Gastrocnemius medialis (tissue), 4 donors: Measurements from ENCODE around the gene H2AZ1. TPM values are rescaled to one million over a fixed set of nuclear protein-coding genes. Genes with fewer than 3 reads are reported as not detected.

ENCODE experiments used
- ATAC-seq, 2 donors: fragments of 150-250 bp; one replicate each; pipeline ENCODE4 v1.9.1; 2016
- DNase-seq, 2 donors: peaks; one replicate each; pipeline ENCODE4 v3.0.0-alpha.2; 2019
- H3K27ac ChIP-seq, 4 donors: fragments of 200-600 bp; sonication (generic); 1 replicate in 1 of 4; 2 replicates in 3 of 4; pipeline ENCODE4 v1.5.1; 2016 to 2018; ENCODE audit warnings: mild to moderate bottlenecking in 2 of 4, moderate library complexity in 1 of 4
- H3K27me3 ChIP-seq, 3 donors: fragments of 200-600 bp; sonication (generic) in 2 of 3; 1 replicate in 1 of 3; 2 replicates in 2 of 3; pipeline versions ENCODE4 v1.5.1 to v1.6.0; 2016 to 2019; ENCODE audit warnings: mild to moderate bottlenecking in 1 of 3, moderate library complexity in 1 of 3
- H3K36me3 ChIP-seq, 2 donors: fragments of 200-600 bp; sonication (generic) in 1 of 2; one replicate each; pipeline ENCODE4 v1.5.1; 2017 to 2018
- H3K4me1 ChIP-seq, 2 donors: fragments of 200-600 bp; sonication (generic) in 1 of 2; one replicate each; pipeline ENCODE4 v1.5.1; 2016 to 2017; ENCODE audit warnings: mild to moderate bottlenecking in 2 of 2
- H3K4me3 ChIP-seq, 4 donors: fragments of 200-600 bp; sonication (generic) in 3 of 4; 1 replicate in 1 of 4; 2 replicates in 3 of 4; pipeline ENCODE4 v1.5.1; 2016 to 2019; ENCODE audit warnings: mild to moderate bottlenecking in 2 of 4
- H3K9me3 ChIP-seq, 3 donors: fragments of 200-600 bp; sonication (generic) in 2 of 3; 1 replicate in 1 of 3; 2 replicates in 2 of 3; pipeline ENCODE4 v1.5.1; 2016 to 2019
- POLR2A ChIP-seq, 2 donors: fragments of 450-650 bp; IDR thresholded peaks; one replicate each; pipeline ENCODE4 v1.6.1; 2017; ENCODE audit warnings: antibody characterized with exemption in 2 of 2, mild to moderate bottlenecking in 2 of 2, moderate library complexity in 2 of 2
- in situ Hi-C, 4 donors: fragments of 200-750 bp; cut with MboI; loops; one replicate each; pipeline versions ENCODE4 v1.15.0 to v1.8.0; 2017; ENCODE audit warnings: low sequenced_read_pairs in 4 of 4
- intact Hi-C: fragments of 100-400 bp; cut with DNase I; formaldehyde crosslinking; loops from one replicate; pipeline ENCODE4 v1.15.1; 2023; ENCODE audit warnings: low total_unique reads
- total RNA-seq, 4 donors: library from RNA; depleted of rRNA; stranded (reverse); fragments of >200 nt; gene quantifications; one replicate each; pipeline versions ENCODE4 v1.1.0 to v1.2.3, GENCODE V29; 2016
- TF ChIP-seq, protein P1 (sequence below), 5 experiments: fragments of 450-650 bp in 3 of 5; fragments of 200-600 bp in 2 of 5; sonication (generic) in 2 of 5; IDR thresholded peaks in 4 of 5; conservative IDR thresholded peaks in 1 of 5; 1 replicate in 4 of 5; 2 replicates in 1 of 5; pipeline ENCODE4 v1.5.1; 2016 to 2019; ENCODE audit warnings: antibody characterized with exemption in 5 of 5, mild to moderate bottlenecking in 3 of 5, moderate library complexity in 3 of 5

H2AZ1 gene
- total RNA-seq, 4 donors from 2014 or later = 176 to 316 (median 193) TPM

DNA sequence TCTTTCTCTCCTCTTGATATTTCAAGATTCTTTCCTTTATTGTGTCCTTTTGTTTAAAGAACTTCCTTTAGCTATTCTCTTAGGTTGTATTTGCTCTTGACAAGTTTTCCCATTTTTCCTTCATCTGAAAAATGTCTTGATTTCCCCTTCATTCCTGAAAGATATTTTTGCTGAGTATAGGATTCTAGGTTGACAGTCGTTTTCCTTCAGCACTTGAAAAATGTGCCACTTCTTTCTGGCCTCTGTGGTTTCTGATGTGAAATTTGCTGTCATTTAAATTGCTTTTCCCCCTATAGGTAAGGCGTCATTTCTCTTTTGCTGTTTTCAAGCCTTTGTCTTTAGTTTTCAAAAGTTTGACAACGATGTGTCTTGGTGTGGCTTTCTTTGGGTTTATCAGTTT lies 32.5 kb downstream of the H2AZ1 start:
- intact Hi-C loops = no loop called here
- Histone ChIP-seq H3K4me1 (no peaks in the 10 kb centered on the region), H3K27me3 (no peaks in the 10 kb centered on the region), H3K36me3 (peaks cover 0 to 30% of the 10 kb centered on the region in 2 donors), H3K9me3 (no peaks in the 10 kb centered on the region), H3K27ac (no peak overlapping the region), H3K4me3 (no peak overlapping the region)
- ATAC-seq = no peak
- in situ Hi-C loops = no loop called here
- no peak for TF ChIP-seq POLR2A (IDR thresholded peaks at IDR 0.05)
- TF ChIP-seq, protein P1, sequence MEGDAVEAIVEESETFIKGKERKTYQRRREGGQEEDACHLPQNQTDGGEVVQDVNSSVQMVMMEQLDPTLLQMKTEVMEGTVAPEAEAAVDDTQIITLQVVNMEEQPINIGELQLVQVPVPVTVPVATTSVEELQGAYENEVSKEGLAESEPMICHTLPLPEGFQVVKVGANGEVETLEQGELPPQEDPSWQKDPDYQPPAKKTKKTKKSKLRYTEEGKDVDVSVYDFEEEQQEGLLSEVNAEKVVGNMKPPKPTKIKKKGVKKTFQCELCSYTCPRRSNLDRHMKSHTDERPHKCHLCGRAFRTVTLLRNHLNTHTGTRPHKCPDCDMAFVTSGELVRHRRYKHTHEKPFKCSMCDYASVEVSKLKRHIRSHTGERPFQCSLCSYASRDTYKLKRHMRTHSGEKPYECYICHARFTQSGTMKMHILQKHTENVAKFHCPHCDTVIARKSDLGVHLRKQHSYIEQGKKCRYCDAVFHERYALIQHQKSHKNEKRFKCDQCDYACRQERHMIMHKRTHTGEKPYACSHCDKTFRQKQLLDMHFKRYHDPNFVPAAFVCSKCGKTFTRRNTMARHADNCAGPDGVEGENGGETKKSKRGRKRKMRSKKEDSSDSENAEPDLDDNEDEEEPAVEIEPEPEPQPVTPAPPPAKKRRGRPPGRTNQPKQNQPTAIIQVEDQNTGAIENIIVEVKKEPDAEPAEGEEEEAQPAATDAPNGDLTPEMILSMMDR (IDR thresholded peaks at IDR 0.05 in 4 of 5, conservative IDR thresholded peaks at IDR 0.05 in 1 of 5) = no peak
- no peak for DNase-seq

DNA sequence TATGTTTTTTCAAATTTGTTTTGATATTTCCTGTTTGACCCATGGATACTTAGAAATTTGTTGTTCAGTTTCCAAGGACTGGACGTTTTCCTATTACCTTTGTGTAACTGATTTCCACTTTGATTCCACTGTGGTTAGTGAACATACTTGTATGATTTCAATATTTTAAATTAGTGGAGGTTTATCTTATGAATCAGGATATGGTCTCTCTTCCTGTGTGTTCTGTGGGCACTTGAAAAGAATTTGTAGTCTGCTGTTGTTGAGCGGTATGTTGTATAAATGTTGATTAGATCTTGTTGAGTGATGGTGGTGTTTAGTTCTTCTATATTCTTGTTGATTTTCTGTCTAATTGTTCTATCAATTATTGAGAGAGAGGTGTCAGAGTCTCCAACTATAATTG lies 34.6 kb downstream of the H2AZ1 start:
- in situ Hi-C loops = no loop called here
- peaks cover 0 to 28% of the 10 kb centered on the region in 2 donors for H3K36me3 ChIP-seq

More for the DNA sequence above, 34.6 kb downstream of the H2AZ1 start:
- H3K4me1 ChIP-seq = no peaks in the 10 kb centered on the region
- intact Hi-C loops = no loop called here
- no peak for DNase-seq
- no peak overlapping the region for H3K4me3 ChIP-seq
- no peaks in the 10 kb centered on the region for H3K9me3 ChIP-seq
- no peak for TF ChIP-seq POLR2A (IDR thresholded peaks at IDR 0.05)
- TF ChIP-seq, protein P1 (IDR thresholded peaks at IDR 0.05 in 4 of 5, conservative IDR thresholded peaks at IDR 0.05 in 1 of 5) = no peak
- H3K27me3 ChIP-seq = no peaks in the 10 kb centered on the region
- no peak for ATAC-seq
- H3K27ac ChIP-seq = no peak overlapping the region

Other genes starting within 250 kb of the H2AZ1 start
- 1 to 10 TPM in 1 of 4 donors, under 1 TPM in 3; 0.15 to 1.3 (median 0.72) TPM for gene DAPP1, start 133.4 kb downstream of the H2AZ1 start, total RNA-seq
- 10 to 100 TPM; 20.8 to 31.1 (median 28.9) TPM for gene LAMTOR3, start 55.8 kb downstream of the H2AZ1 start, total RNA-seq
- gene DNAJB14, start 3.7 kb downstream of the H2AZ1 start, total RNA-seq = 10 to 100 TPM; 14.2 to 26.9 (median 15.2) TPM
- gene DDIT4L, start 240.2 kb upstream of the H2AZ1 start, total RNA-seq = 10 to 100 TPM; 41.8 to 99.7 (median 69.9) TPM